ENCODE results near the gene RNF114.
A peak's percentile ranks its signal among the peaks of the same experiment; 100 is the strongest.

The RNF114 gene

DNA sequence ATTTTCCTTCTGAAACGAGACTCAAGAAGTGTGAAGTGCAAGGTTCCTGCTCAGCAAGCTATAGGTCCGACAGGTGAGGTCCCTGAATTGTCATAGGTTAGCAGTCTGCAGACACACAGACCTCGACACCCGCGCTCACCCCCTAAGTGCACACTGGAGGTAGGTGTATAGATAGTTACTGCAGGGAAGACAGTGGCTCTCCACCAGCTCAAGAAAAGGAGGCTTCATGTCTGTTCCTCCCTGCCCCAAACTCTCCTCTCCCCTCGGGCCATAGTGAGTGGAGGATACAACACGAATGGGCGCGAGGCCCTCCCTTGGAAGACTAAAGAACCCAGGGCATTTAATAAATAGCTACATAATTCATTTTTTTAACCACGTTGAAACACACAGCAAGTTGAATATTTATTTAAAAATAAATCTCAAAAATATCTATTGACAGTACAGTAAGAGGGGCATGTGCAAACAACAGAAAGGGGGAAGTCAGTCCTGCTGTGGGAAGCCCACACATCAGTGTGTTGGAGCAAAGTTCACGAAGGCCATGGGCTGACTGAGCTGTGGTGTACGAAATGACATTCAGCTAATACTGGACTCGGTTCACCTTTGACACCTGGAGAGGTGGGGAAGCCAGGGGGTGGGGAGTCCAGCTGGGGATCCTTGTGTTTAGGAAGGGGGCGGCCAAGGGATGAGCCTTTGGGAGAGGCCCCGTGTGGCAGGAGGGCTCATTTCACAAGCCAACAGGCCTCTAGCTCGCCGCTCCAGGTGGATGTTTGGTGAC lies 31.6 kb upstream of the RNF114 start:
- DNase-seq: no peak

DNA sequence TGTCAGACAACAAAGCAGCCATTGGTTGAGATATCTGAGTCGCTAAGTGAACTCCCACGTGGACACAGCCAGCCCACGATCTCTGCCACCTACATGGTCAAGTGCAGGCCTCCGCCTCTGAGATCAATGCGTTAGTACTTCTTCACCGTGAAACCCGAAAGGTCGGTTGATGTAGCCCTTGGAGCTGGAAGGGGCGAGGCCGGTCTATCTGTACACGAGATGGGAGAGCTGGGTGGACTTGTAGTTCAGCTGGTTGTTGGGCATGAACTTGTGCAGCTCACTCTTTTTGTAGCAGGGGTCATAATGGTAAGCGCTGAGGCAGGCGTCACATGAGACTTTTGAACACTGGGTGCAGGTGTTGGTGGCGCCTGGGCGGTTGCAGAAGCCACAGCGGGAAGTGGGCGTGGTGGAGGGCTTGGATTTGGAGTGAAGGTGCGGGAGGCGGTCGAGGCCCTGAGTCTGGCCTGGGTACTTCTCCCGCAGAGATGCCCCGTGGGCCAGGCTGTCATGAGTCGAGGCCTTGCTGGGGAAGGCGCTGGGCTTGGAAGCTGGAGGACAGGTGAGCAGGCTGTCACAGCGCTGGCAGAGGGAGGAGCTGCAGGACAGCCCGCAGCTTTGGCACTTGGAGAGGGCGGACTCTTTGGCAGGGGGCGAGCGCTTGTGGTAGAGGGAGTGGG lies 30.6 kb upstream of the RNF114 start:
- DNase-seq: no peak

DNA sequence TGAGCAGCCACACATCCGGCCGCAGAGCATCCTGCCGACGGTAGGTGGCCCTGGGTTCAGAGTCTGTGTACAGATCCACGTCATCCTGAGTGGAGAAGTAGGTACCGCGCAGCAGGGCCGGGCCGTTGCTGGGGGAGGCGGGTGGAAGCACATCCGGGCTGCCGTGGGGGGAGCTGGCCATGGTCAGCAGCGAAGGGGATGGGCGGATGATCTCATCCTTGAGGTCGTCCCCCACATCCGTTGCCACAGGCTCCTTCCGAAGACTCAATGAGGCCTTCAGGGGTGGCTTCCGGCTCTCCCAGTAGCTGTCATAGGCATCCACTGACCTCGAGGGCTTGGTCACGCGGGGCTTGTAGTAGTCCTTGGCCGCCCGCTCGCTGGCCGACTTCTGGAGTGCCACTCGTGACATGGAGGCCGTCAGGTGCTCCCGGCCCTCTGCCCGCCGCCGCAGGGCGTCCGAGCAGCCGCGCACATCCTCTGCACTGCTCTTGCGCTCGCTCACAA lies 30.0 kb upstream of the RNF114 start:
- no peak for DNase-seq

DNA sequence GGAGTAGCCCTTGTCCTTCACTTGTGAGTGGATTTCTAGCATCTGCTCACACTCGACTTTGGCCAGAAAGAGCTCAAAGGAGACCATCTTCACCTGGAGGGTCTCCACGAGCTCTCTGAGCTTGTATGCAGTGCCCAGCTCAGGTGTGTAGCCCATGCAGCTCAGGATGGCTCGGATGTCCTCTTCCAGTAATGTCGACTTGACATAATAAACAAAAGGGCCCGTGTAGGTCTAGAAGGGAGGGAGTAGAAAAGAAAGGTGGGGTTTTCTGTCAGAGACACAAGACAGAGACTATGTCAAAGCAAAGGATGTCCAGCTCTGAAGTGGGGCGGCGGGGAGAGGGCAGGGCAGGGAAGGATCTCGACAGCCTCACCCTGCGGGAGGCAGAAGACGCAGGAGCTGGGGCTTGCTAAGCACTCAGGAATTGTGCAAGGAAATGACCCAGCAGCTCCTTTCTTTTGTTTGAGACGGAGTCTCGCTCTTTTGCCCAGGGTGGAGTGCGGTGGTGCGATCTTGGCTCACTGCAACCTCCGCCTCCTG lies 29.5 kb upstream of the RNF114 start:
- DNase-seq: no peak

DNA sequence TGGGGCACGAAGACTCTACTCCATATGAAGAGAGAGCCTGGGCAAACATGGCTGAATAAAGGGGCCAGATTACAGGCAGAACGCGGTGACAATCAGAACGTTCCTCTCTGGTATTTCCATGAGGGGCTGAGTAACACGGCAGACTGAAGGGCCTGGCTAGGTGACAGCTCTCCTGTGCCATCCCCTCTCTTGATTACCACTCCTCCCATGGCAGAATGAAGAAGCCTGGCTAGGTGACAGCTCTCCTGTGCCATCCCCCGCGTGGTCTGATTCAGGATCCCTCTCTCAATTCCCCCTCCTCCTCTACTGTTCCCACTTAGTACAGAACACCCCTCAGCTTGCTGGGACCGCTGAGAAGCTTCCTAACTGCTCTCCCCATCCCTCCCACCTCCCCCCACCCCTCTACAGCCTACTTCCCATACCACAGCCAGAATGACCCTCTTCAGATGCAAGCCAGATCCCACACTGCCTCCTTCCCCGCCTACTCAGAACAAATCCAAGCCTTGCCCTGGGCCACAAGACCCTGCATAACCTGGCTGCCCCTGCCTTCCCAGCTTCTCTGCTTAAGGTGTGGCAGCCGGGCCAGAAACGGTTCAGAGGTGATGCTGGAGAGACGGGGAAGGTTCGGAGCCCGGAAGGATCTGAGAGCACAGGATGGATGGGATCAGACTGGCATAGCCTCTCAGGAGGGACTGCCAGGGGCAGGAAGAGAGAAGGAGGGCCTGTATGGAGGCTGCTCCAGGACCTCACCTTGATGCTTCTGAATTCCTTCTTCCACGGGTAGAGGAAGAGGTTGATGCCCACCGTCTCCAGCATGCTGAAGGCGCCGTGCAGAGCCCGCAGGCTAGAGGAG lies 28.6 kb upstream of the RNF114 start:
- DNase-seq: no peak

DNA sequence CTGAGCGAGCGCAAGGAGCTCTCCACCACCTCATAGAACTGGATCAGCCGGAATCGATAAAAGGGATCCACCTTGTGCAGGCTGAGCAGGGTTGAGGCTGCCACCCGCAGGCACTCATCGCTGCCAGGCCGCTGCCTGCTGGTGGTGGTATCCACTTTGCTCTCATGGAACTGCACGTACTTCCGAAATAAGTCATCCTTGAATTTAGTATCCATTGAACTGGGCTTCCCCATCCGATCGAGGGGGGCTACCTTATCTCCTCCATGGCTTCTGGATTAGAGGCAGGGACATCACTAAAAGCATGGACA lies 28.0 kb upstream of the RNF114 start:
- no peak for DNase-seq

DNA sequence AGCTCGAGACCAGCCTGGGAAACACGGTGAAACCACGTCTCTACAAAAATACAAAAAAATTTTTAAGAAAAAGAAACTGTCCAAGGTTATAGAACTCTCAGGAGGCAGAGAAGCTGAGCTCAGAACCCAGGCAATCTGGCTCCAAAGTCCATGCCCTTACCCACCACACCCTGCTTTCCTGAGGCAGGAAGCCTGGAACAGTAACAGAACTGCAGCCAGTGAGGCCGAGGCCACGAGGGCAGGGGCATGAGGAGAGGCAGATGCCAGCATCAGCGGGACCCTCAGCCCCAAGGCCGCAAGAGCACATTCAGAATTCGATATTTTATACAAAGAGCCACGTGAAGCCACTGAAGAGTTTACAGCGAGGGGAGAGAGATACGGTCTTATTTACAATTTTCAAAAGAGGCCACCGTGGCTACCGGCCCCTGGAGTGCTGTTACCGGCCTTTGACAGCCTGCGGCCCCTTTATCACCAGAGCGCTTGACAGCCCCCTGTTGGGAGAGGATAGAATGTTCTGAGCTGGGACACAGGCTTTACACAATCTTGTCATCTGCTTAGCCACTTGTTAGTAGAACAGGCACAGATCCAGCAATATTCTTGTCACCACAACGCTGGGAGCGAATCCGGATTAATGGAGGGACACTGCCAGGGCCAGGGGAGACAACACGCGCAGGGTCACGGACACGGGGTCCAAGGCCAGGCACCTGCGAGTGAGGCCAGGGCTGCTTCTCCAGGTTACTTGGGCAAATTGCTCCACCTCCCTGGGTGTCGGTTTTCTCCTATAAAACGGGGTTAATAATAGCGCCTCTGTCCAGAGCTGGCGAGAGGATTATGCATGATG lies 26.5 kb upstream of the RNF114 start:
- no peak for DNase-seq

DNA sequence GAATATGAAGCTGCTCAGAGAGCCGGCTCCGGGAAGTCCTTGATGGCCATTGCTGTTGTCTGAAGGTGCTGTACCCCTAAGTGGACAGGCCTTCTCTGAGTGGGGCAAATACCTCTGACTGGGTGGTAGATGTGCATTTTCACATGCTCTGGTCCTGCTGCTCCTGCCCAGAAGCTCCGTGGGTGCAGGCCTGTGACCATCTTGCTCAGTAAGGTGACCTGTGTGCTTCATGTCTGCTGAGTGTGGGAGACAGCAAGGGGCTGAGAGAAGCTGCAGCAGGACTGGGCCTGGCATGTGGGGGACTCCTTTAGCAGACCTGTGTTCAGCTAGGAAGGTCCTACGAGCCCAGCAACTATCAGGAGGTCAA lies 25.9 kb upstream of the RNF114 start:
- DNase-seq: no peak

DNA sequence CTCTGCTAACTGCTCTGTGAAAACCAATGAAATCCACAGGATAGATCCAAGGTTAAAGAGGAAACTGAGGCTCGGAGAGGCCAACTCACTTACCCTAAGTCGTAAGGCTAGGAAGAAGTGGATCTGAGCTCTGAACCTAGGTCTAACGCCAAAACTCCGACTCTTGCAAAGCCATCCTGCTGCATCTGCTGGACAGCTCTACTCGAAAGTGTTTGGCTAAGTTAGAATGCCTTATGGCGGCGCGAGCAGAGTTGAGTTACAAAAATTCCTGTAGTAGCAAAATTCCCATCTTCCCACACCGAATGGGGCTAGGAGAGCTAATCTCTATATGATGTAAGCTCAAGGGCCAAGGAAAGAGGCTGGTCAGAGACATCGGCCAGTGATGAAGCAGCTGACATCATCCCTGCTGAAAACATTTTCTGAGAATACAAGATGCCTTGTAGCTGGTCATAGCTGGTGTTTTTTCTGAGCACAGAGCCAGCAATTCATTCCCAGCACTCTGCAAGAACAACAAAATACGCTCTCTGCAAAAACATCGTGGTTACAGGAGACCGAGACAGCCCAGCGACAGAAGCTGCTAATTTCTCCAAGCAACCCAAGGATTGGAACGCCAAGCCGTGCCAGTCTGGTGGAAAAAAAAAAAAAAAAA lies 22.7 kb upstream of the RNF114 start:
- DNase-seq: no peak

DNA sequence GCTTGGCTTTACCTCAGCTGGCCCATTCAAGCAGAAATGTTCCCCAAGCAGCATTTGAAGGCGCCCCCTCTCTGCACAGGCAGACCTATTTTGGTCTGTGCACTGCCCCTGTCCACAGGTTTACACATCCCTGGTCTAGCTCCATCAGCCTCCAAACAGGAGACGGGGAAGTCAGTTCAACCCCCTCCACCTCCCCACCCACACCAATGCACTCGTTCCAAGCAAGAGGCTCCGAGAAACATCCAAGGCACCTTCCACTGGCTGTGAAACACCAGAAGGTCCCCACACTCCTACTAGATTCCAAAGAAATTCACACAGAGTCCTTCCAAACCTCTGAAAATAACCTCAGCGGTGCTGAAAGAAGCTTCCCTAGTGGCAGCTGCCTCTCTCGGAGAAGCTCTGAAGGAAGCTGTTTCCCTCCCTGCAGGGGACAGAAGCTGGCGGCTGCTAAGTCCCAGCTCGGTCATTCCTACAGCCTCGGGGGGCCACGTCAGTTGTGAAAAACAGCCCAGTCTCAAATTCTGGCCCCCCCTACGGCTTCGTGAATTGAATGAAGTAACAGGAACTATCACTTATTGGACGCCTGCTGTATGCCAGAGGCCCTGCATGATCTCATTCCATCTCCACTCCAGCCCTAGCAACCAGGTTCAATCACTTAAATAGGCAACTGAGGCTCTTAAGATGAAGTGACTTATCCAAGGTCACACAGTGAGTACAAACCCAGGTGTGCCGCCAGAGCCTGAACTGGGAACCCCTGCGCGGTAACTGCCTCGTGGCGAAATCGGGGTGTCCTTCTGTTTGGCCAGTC lies 21.7 kb upstream of the RNF114 start:
- no peak for DNase-seq

DNA sequence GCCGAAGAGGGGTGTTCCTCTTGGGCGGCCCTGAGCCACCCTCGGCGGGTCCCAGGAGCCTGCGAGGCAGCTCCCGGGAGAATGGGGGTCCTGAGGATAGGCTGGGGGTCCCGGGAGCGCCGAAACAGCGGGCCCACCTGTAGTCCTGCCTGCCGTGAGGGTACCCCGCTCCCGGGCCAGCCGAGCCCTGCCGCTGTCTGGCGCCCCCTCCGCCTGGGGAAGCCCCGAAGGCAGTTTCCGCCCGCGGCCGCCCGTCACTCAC lies 21.1 kb upstream of the RNF114 start:
- no peak for DNase-seq

DNA sequence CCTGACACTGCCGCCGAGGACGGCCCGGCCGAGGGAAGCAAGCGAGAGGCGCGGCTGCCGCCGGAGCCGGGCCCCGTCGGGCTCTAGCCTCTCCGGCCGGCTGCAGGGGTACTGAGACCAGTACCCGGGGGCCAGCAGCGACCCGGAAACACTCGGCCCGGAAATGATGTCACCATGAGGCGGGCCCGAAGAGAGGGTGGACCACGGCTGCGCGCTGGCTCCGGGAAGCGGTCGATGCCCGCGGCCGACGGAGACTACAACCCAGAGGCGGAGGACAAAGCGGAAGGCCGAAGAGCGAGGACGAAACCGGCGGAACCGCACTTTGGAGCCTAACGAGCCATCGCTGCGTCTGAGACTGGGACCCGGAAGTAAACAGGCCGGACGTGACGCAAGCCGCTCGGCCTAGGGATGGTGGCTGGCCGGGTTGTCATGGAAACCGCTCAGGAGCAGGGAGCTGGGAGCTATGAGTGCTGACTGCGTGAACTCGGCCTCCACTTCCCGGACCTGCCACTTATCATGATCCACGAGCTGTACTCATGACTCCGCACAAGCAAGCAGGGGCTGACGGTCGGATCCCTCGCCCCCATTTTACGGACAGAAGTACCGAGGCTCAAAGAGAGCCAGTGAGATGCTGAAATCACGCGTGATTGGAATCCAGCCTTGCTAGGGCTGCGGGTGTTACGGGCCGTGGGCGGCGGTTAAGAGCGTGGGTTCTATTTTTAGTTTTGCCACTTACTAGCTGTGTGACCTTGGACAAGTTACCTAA lies 20.6 kb upstream of the RNF114 start, which contains the start of gene SPATA2:
TSS of gene SPATA2 (minus strand) at position 150 of the 766 bp plus-strand sequence. CDS start 7,039 bp downstream, outside the sequence.
- peak; percentile 76 for DNase-seq

DNA sequence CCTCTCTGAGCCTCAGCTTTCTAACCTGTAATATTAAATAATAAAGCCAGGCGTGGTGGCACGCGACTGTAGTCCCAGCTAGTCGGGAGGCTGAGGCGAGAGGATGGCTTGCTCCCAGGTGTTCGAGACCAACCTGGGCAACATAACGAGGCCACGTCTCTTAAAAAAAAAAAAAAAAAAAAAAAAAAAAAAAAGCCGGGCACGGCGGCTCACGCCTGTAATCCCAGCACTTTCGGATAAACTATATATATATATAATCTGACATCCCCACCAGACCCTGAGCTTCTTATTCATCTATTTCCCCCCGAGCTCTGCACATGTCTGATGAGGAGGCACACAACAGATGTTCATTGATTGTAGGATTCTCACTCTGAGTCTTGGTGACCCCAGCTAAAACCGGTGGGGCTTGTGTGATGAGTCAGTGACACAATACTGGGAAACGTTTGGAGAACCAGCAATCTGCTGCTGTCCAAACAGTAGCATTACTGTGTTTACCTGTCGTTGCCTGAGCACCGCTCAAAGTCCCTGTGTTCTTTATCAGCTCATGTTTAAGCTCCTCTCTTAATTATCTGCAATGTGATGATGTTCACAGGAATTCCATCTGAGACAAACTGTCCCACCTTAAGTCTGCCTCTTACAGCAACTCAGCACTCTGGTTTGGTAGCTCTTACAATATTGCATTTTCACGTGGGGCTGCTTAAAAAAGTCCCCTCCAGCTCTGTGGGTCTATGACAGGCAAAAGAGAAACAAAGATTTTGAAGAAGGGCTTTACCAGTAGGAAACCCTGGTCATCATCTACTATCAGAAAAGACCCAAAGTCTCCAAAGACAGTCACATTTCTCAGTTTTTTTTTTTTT lies 19.8 kb upstream of the RNF114 start:
- no peak for DNase-seq

DNA sequence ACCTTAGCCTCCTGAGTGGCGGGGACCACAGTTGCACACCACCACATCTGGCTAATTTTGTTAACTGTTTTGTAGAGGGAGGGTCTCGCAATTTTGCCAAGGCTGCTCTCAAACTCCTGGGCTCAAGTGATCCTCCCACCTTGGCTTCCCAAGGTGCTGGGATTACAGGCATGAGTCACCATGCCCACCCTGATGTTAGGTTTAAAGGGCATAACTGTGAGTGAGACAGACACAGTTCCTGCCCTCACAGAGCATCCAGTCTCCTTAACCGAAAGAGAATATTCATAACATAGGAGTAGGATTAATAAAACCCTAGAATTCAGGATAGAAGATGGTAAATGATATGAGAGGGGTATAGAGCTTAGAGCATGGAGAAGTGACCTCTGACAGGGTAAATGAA lies 17.8 kb upstream of the RNF114 start:
- DNase-seq: no peak

DNA sequence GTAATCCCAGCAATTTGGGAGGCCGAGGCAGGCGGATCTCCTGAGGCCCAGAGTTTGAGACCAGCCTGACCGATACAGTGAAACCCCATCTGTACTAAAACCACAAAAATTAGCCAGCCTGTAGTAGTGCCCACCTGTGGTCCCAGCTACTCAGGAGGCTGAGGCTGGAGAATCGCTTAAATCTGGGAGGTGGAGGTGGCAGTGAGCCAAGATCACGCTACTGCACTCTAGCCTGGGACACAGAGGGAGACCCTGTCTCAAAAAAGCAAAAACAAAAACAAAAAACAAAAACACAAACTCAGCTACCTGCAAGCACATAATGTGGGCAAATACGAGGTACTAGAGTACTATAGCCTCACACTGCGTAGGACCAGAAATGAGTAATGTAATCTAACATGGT lies 17.2 kb upstream of the RNF114 start:
- DNase-seq: no peak

DNA sequence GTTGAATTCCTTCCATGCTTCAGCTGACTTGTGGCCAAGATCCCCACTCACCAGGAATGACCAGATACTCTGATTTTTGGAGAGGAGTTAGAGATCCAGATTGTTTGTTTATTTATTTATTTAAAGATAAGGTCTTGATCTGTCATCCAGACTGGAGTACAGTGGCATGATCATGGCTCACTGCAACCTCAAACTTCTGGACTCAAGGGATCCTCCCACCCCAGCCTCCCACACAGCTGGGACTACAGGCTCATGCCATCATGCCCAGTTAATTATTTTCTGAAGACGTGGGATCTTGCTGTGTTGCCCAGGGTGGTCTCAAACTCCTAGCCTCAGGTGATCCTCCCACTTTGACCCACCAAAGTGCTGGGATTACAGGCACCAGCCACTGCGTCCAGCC lies 16.7 kb upstream of the RNF114 start:
- no peak for DNase-seq

DNA sequence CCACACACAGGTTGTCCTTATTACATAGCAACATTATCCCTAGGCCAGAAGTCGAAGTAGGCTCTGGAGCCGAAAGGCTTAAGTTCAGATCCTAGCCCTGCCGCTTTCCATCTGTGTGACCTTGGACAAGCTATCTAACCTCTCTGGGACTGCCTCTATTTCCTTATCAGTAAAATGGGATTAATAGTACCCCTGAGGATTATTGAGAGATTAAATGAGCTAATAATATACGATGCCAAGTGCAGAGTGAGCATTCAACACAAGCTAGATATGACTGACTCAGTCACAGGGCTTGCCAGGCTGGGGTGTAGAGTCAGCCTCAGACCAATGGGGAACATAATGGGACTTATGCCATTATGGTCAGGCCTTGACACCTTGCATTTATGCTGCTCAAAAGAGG lies 11.9 kb upstream of the RNF114 start:
- DNase-seq: no peak

DNA sequence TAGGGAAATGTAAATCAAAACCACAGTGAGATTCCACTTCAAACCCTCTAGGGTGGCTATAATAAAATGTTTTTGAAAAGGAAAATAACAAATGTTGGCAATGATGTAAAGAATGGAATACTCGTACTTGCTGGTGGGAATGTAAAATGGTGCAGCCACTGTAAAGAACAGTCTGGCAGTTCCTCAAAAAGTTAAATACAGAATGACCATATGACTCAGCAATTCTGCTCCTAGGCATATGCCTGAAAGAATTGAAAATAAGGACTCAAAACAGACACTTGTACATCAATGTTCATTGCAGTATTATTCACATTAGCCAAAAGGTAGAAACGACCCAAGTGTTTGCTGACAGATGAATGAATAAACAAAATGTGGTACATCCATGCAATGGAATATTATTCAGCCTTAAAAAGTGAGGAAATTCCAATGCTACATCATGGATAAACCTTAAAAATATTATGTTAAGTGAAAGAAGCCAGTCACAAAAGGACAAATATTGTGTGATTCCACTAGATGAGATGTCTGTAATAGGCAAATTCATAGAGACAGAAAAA lies 10.2 kb upstream of the RNF114 start:
- DNase-seq: no peak
